Measurements from ENCODE around the gene PNPLA6. TPM values are rescaled to one million over a fixed set of nuclear protein-coding genes. Genes with fewer than 3 reads are reported as not detected.

The PNPLA6 gene
- total and polyA plus RNA-seq, 2 experiments from 2014 or later: 43.0 to 50.5 TPM

DNA sequence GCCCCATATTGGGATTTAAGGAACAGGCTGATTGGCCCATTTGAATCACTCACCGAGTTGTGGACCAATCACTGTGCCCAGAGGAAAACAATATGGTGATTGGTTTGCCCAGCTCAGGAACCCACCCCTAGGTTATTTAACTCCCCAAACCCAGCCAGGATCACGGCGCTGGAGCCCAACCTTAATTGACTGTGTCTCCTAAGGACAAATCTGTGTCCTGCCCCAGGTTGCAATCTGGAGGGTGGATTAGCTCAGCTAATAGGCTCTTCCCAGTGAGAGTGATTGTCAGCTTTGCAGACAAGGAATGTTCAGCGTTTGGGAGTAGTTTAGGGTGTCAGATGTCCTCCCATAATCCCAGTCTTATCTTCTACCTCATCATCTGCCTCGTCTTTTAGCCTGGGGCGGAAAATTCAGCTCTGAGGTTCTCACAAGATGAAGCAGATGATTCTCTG, 23.1 kb upstream of the PNPLA6 start:
- no peak for DNase-seq (ENCODE audit: low spot score)
- no peaks in the 10 kb centered on the region for H3K36me3 ChIP-seq (replicated peaks; ENCODE audit: insufficient read depth, low read depth)
- peaks cover 16% of the 10 kb centered on the region for H3K79me2 ChIP-seq
- H3K27ac ChIP-seq: no peak overlapping the region
- no peaks in the 10 kb centered on the region for H3K27me3 ChIP-seq
- H4K20me1 ChIP-seq (ENCODE audit: insufficient read depth, poor library complexity, severe bottlenecking): no peaks in the 10 kb centered on the region
- no peak overlapping the region for H3K4me3 ChIP-seq
- no peak overlapping the region for H2AFZ ChIP-seq
- peaks cover 13% of the 10 kb centered on the region for H3K4me1 ChIP-seq (ENCODE audit: insufficient read depth)
- no peaks in the 10 kb centered on the region for H3K9me2 ChIP-seq (replicated peaks; ENCODE audit: insufficient read depth)
- TF ChIP-seq EZH2 (IDR thresholded peaks at IDR 0.05; ENCODE audit: borderline replicate concordance): no peak
- TF ChIP-seq EZH2phosphoT487 (IDR thresholded peaks at IDR 0.05; ENCODE audit: low read depth, severe bottlenecking, unreplicated experiment): no peak
- TF ChIP-seq, protein P1, sequence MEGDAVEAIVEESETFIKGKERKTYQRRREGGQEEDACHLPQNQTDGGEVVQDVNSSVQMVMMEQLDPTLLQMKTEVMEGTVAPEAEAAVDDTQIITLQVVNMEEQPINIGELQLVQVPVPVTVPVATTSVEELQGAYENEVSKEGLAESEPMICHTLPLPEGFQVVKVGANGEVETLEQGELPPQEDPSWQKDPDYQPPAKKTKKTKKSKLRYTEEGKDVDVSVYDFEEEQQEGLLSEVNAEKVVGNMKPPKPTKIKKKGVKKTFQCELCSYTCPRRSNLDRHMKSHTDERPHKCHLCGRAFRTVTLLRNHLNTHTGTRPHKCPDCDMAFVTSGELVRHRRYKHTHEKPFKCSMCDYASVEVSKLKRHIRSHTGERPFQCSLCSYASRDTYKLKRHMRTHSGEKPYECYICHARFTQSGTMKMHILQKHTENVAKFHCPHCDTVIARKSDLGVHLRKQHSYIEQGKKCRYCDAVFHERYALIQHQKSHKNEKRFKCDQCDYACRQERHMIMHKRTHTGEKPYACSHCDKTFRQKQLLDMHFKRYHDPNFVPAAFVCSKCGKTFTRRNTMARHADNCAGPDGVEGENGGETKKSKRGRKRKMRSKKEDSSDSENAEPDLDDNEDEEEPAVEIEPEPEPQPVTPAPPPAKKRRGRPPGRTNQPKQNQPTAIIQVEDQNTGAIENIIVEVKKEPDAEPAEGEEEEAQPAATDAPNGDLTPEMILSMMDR (IDR thresholded peaks at IDR 0.05; ENCODE audit: poor library complexity): no peak
- 37% methylated on average over 6 of the region's 6 CpGs for whole genome bisulfite sequencing (ENCODE audit: low lambda C conversion rate, missing lambda C conversion rate)
- no peak overlapping the region for H3K4me2 ChIP-seq
- H3K9me3 ChIP-seq (ENCODE audit: low read depth): no peaks in the 10 kb centered on the region

DNA sequence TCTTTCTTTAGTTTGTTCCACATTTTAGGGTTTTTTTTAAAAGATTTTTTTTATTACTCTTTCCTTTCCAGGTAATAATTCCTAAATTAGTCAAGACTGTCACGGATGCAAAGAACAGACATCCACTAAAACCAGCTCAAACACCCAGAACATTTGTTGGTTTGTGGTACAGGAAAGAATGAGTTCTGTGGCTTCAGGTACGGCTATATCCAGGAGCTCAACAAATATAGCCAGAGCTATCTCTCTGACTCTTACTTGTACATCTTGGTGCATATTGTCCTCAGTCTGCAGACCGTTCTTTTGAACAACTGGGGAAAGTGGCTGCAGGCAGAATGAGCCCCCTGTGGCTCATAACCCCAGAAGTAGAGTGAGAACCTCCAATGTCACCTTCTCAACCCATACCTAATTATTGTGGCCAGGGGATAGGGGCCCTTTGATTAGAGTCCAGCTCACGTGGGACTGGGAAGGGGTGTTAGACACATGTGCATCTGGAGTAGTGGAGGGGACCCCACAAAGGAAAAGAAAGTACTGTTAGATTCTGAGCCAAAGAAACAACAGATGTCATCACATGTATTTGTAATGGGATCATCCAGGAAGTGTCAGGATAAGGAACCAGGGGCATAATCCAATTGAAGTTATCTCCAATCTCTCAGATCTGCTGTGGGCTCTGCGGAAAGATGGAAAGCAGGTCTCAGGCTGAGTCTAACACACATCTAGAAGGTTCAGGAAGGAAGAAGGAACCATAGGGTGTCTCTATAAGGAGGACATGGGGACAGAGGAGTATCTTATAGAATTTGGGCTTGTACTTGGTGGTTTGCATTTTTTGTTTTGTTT, 21.5 kb upstream of the PNPLA6 start:
- H3K4me1 ChIP-seq (ENCODE audit: insufficient read depth): peaks cover 13% of the 10 kb centered on the region
- H3K27ac ChIP-seq: no peak overlapping the region
- no peaks in the 10 kb centered on the region for H3K27me3 ChIP-seq
- no peaks in the 10 kb centered on the region for H3K9me3 ChIP-seq (ENCODE audit: low read depth)
- H3K9me2 ChIP-seq (replicated peaks; ENCODE audit: insufficient read depth): no peaks in the 10 kb centered on the region
- no peak for TF ChIP-seq EZH2phosphoT487 (IDR thresholded peaks at IDR 0.05; ENCODE audit: low read depth, severe bottlenecking, unreplicated experiment)
- TF ChIP-seq, protein P1 (IDR thresholded peaks at IDR 0.05; ENCODE audit: poor library complexity): no peak
- TF ChIP-seq EZH2 (IDR thresholded peaks at IDR 0.05; ENCODE audit: borderline replicate concordance): no peak
- H3K4me3 ChIP-seq: no peak overlapping the region
- H3K4me2 ChIP-seq: no peak overlapping the region
- WGBS (ENCODE audit: low lambda C conversion rate, missing lambda C conversion rate): 84% methylated on average over 5 of the region's 5 CpGs
- no peaks in the 10 kb centered on the region for H4K20me1 ChIP-seq (ENCODE audit: insufficient read depth, poor library complexity, severe bottlenecking)
- no peak for DNase-seq (ENCODE audit: low spot score)
- peaks cover 24% of the 10 kb centered on the region for H3K79me2 ChIP-seq
- no peak overlapping the region for H2AFZ ChIP-seq
- no peaks in the 10 kb centered on the region for H3K36me3 ChIP-seq (replicated peaks; ENCODE audit: insufficient read depth, low read depth)

GRCh38 chr19:7515110-7515644, 20.3 kb upstream of the PNPLA6 start:
- peak; percentile 36 for DNase-seq (ENCODE audit: low spot score)
- H2AFZ ChIP-seq: peak overlapping the region; percentile 99
- no peaks in the 10 kb centered on the region for H3K36me3 ChIP-seq (replicated peaks; ENCODE audit: insufficient read depth, low read depth)
- H3K79me2 ChIP-seq: peaks cover 24% of the 10 kb centered on the region
- H4K20me1 ChIP-seq (ENCODE audit: insufficient read depth, poor library complexity, severe bottlenecking): no peaks in the 10 kb centered on the region
- peaks cover 13% of the 10 kb centered on the region for H3K4me1 ChIP-seq (ENCODE audit: insufficient read depth)
- H3K27me3 ChIP-seq: no peaks in the 10 kb centered on the region
- H3K4me3 ChIP-seq: peak overlapping the region; percentile 87
- H3K9me2 ChIP-seq (replicated peaks; ENCODE audit: insufficient read depth): no peaks in the 10 kb centered on the region
- H3K4me2 ChIP-seq: peak overlapping the region; percentile 96
- TF ChIP-seq, protein P1 (IDR thresholded peaks at IDR 0.05; ENCODE audit: poor library complexity): no peak
- TF ChIP-seq EZH2 (IDR thresholded peaks at IDR 0.05; ENCODE audit: borderline replicate concordance): no peak
- TF ChIP-seq EZH2phosphoT487 (IDR thresholded peaks at IDR 0.05; ENCODE audit: low read depth, severe bottlenecking, unreplicated experiment): no peak
- no peaks in the 10 kb centered on the region for H3K9me3 ChIP-seq (ENCODE audit: low read depth)
- 56% methylated on average over 13 of the region's 13 CpGs for WGBS (ENCODE audit: low lambda C conversion rate, missing lambda C conversion rate)
- peak overlapping the region; percentile 97 for H3K27ac ChIP-seq

Measured in hepatocyte (in vitro differentiated cells).